GM23338 (cell line): ENCODE measurements around the gene NCF4. TPM values are rescaled to one million over a fixed set of nuclear protein-coding genes. Genes with fewer than 3 reads are reported as not detected.

ENCODE experiments used
- ATAC-seq: fragments of 200-7000 bp; cut with Tn5 transposase; 3 replicates; pipeline ENCODE4 v1.9.1; 2020
- DNase-seq: peaks from one replicate; pipeline ENCODE4 v3.0.0-alpha.2; 2015; ENCODE audit warnings: low spot score
- H2AFZ ChIP-seq: fragments of 200-600 bp; sonication (generic); 2 replicates; pipeline ENCODE4 v1.8.0; 2016; ENCODE audit warnings: antibody characterized with exemption, mild to moderate bottlenecking, moderate library complexity
- H3F3A ChIP-seq: fragments of 200-600 bp; sonication (generic); replicated peaks from 2 replicates; pipeline ENCODE4 v1.8.0; 2017; ENCODE audit warnings: antibody characterized with exemption, mixed run types, low read depth
- H3K27ac ChIP-seq: fragments of 200-600 bp; sonication (generic); 2 replicates; pipeline ENCODE4 v1.6.1; 2016; ENCODE audit warnings: low read depth
- H3K27me3 ChIP-seq: fragments of 200-600 bp; sonication (generic); 2 replicates; pipeline ENCODE4 v1.8.0; 2016; ENCODE audit warnings: mild to moderate bottlenecking, mixed run types, moderate library complexity; ENCODE audit not compliant: insufficient read depth
- H3K36me3 ChIP-seq: fragments of 200-600 bp; sonication (generic); 2 replicates; pipeline ENCODE4 v1.8.0; 2016; ENCODE audit warnings: mild to moderate bottlenecking; ENCODE audit not compliant: insufficient read depth
- H3K4me1 ChIP-seq: fragments of 200-600 bp; sonication (generic); 2 replicates; pipeline ENCODE4 v1.8.0; 2016; ENCODE audit warnings: mild to moderate bottlenecking, moderate library complexity; ENCODE audit not compliant: insufficient read depth
- H3K4me2 ChIP-seq: fragments of 200-600 bp; sonication (generic); 2 replicates; pipeline ENCODE4 v1.7.1; 2017; ENCODE audit warnings: mixed run types
- H3K4me3 ChIP-seq: fragments of 200-600 bp; sonication (generic); 2 replicates; pipeline ENCODE4 v1.6.1; 2016; ENCODE audit warnings: mixed run types
- H3K79me2 ChIP-seq: fragments of 200-600 bp; sonication (generic); replicated peaks from 2 replicates; pipeline ENCODE4 v1.8.0; 2017; ENCODE audit warnings: mild to moderate bottlenecking; ENCODE audit not compliant: insufficient read depth
- H3K9me2 ChIP-seq: fragments of 200-600 bp; sonication (generic); 2 replicates; pipeline ENCODE4 v1.8.0; 2017; ENCODE audit not compliant: insufficient read depth
- H4K20me1 ChIP-seq: fragments of 200-600 bp; sonication (generic); replicated peaks from 2 replicates; pipeline ENCODE4 v1.8.0; 2017; ENCODE audit warnings: mild to moderate bottlenecking; ENCODE audit not compliant: insufficient read depth
- H3K27ac Mint-ChIP-seq: 2 replicates; pipeline ENCODE4 v1.8.0; 2020; ENCODE audit warnings: inconsistent platforms, mild to moderate bottlenecking, moderate library complexity, mixed read lengths
- H3K27me3 Mint-ChIP-seq: 3 replicates; pipeline ENCODE4 v1.8.0; 2022; ENCODE audit warnings: low read depth, mild to moderate bottlenecking, moderate library complexity, mixed read lengths, inconsistent platforms; ENCODE audit not compliant: insufficient read depth, poor library complexity
- H3K36me3 Mint-ChIP-seq: 3 replicates; pipeline ENCODE4 v1.8.0; 2021; ENCODE audit warnings: low read depth, mild to moderate bottlenecking, inconsistent platforms, moderate library complexity, mixed read lengths
- H3K4me1 Mint-ChIP-seq: 3 replicates; pipeline ENCODE4 v1.8.0; 2020; ENCODE audit warnings: mild to moderate bottlenecking, inconsistent platforms, mixed read lengths
- H3K4me3 Mint-ChIP-seq: 3 replicates; pipeline ENCODE4 v1.8.0; 2021; ENCODE audit warnings: moderate library complexity, mild to moderate bottlenecking, inconsistent platforms, mixed read lengths
- H3K9me3 Mint-ChIP-seq: 3 replicates; pipeline ENCODE4 v1.8.0; 2020; ENCODE audit warnings: moderate library complexity, mild to moderate bottlenecking, inconsistent platforms, mixed read lengths
- CREB1 ChIP-seq: fragments of 250-450 bp; sonication (Bioruptor Pico); IDR thresholded peaks from 2 replicates; pipeline ENCODE4 v1.5.0; 2020; ENCODE audit warnings: low read depth, mild to moderate bottlenecking, moderate library complexity
- CTCF ChIP-seq, 2 experiments: fragments of 200-600 bp in 1 of 2; sonication (generic) in 1 of 2; conservative IDR thresholded peaks; 2 replicates each; pipeline versions ENCODE4 v1.5.1 to v1.6.1; 2016 to 2017; ENCODE audit warnings: antibody characterized with exemption in 2 of 2, low read depth in 2 of 2, mild to moderate bottlenecking in 2 of 2, moderate library complexity in 1 of 2
- ETS1 ChIP-seq: IDR thresholded peaks from 2 replicates; pipeline ENCODE4 v1.6.1; 2016; ENCODE audit warnings: antibody characterized with exemption
- EZH2 ChIP-seq: fragments of 200-600 bp; sonication (generic); IDR thresholded peaks from one replicate; pipeline ENCODE4 v1.8.0; 2017; ENCODE audit warnings: antibody characterized with exemption, mild to moderate bottlenecking, low read depth; ENCODE audit not compliant: unreplicated experiment
- EZH2phosphoT487 ChIP-seq: fragments of 200-600 bp; sonication (generic); IDR thresholded peaks from one replicate; pipeline ENCODE4 v1.8.1; 2018; ENCODE audit warnings: antibody characterized with exemption; ENCODE audit not compliant: unreplicated experiment
- JUNB ChIP-seq: IDR thresholded peaks from one replicate; pipeline ENCODE4 v1.6.1; 2016; ENCODE audit warnings: antibody characterized with exemption; ENCODE audit not compliant: unreplicated experiment
- NANOG ChIP-seq: IDR thresholded peaks from 2 replicates; pipeline ENCODE4 v1.6.1; 2016; ENCODE audit warnings: antibody characterized with exemption, borderline replicate concordance
- POLR2AphosphoS5 ChIP-seq: IDR thresholded peaks from 2 replicates; pipeline ENCODE4 v1.6.1; 2016; ENCODE audit warnings: antibody characterized with exemption, low read depth
- STAT1 ChIP-seq: IDR thresholded peaks from one replicate; pipeline ENCODE4 v1.6.1; 2016; ENCODE audit warnings: antibody characterized with exemption; ENCODE audit not compliant: unreplicated experiment
- ZNF114 ChIP-seq: fragments of 250-450 bp; sonication (Bioruptor Pico); IDR thresholded peaks from 2 replicates; pipeline ENCODE4 v1.5.0; 2020; ENCODE audit warnings: mild to moderate bottlenecking, moderate library complexity
- ZNF331 ChIP-seq: fragments of 250-450 bp; sonication (Bioruptor Pico); IDR thresholded peaks from 2 replicates; pipeline ENCODE4 v1.5.0; 2020; ENCODE audit warnings: low read depth, mild to moderate bottlenecking, moderate library complexity
- ZNF462 ChIP-seq: fragments of 250-450 bp; sonication (Bioruptor Pico); IDR thresholded peaks from 2 replicates; pipeline ENCODE4 v1.5.0; 2020; ENCODE audit warnings: mild to moderate bottlenecking, moderate library complexity
- polyA plus RNA-seq: library from polyadenylated mRNA; unstranded; fragments of >200 nt; fragmentation: Nextera tagmentation; extraction: Ambion mirVana; gene quantifications from 2 replicates; pipeline ENCODE4 v1.2.1, GENCODE V29; 2016
- total RNA-seq: library from RNA; depleted of rRNA; stranded (reverse); fragments of >200 nt; shearing (Covaris generic); gene quantifications from 2 replicates; pipeline ENCODE4 v1.2.3, GENCODE V29; 2014
- TF ChIP-seq, protein P1 (sequence below): IDR thresholded peaks from one replicate; pipeline ENCODE4 v1.6.1; 2018; ENCODE audit warnings: antibody characterized with exemption; ENCODE audit not compliant: unreplicated experiment

Gene NCF4
- total and polyA plus RNA-seq, 2 experiments from 2014 or later, result not detected

DNA sequence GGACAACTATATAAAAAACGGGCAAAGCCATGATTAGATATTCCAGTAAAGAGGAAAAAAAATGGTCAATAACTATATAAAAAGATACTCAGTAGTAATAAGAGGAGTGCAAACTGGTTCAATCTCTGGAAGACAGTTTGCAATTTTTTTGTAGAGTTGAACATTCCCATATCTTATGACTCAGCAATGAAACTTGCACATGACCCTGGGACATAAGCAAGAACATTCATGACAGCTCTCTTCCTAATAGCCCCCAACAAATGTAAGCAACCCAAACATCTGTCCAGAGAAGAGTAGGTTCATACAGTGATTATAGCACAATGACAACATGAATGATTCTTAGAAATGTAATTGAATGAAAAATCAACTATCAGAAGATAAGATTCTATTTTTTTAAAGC lies 30.8 kb downstream of the NCF4 start:
- DNase-seq (no peak), ATAC-seq (no peak)
- no peaks in the 10 kb centered on the region for H3K4me1 Mint-ChIP-seq
- peaks cover 10% of the 10 kb centered on the region; the same call in 2 of the 3 replicates for H3K9me3 Mint-ChIP-seq
- Histone ChIP-seq H4K20me1 (no peaks in the 10 kb centered on the region), H3K27ac (no peak overlapping the region), H3K79me2 (no peaks in the 10 kb centered on the region), H3K4me1 (no peaks in the 10 kb centered on the region), H2AFZ (no peak overlapping the region), H3K27me3 (no peaks in the 10 kb centered on the region), H3F3A (no peaks in the 10 kb centered on the region), H3K4me3 (no peak overlapping the region), H3K36me3 (no peaks in the 10 kb centered on the region), H3K4me2 (no peak overlapping the region), H3K9me2 (no peaks in the 10 kb centered on the region)
- no peak overlapping the region for H3K4me3 Mint-ChIP-seq
- no peak overlapping the region for H3K27ac Mint-ChIP-seq
- H3K36me3 Mint-ChIP-seq, result no peaks in the 10 kb centered on the region
- H3K27me3 Mint-ChIP-seq, result peaks cover 7% of the 10 kb centered on the region
- TF ChIP-seq CTCF (conservative IDR thresholded peaks at IDR 0.05; ENCODE audit: low read depth in 2 of 2) (no peak), ZNF331 (CRISPR knock-in tag) (no peak), NANOG (no peak), POLR2AphosphoS5 (no peak), CREB1 (no peak), EZH2phosphoT487 (no peak), STAT1 (no peak), ZNF462 (no peak), EZH2 (no peak), ETS1 (no peak), JUNB (no peak), ZNF114 (CRISPR knock-in tag) (no peak)
- TF ChIP-seq, protein P1, sequence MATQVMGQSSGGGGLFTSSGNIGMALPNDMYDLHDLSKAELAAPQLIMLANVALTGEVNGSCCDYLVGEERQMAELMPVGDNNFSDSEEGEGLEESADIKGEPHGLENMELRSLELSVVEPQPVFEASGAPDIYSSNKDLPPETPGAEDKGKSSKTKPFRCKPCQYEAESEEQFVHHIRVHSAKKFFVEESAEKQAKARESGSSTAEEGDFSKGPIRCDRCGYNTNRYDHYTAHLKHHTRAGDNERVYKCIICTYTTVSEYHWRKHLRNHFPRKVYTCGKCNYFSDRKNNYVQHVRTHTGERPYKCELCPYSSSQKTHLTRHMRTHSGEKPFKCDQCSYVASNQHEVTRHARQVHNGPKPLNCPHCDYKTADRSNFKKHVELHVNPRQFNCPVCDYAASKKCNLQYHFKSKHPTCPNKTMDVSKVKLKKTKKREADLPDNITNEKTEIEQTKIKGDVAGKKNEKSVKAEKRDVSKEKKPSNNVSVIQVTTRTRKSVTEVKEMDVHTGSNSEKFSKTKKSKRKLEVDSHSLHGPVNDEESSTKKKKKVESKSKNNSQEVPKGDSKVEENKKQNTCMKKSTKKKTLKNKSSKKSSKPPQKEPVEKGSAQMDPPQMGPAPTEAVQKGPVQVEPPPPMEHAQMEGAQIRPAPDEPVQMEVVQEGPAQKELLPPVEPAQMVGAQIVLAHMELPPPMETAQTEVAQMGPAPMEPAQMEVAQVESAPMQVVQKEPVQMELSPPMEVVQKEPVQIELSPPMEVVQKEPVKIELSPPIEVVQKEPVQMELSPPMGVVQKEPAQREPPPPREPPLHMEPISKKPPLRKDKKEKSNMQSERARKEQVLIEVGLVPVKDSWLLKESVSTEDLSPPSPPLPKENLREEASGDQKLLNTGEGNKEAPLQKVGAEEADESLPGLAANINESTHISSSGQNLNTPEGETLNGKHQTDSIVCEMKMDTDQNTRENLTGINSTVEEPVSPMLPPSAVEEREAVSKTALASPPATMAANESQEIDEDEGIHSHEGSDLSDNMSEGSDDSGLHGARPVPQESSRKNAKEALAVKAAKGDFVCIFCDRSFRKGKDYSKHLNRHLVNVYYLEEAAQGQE, result no peak
